Stimulated activated CD8-positive, alpha-beta memory T cell treated with anti-CD3 and anti-CD28 coated beads, Interleukin-4, amount 100 ng/mL, for 48 hours (primary cell): ENCODE measurements around the gene SLC7A6OS.
A peak's percentile ranks its signal among the peaks of the same experiment; 100 is the strongest.

Source experiments
- DNase-seq: peaks from one replicate; pipeline ENCODE4 v3.0.0-alpha.2; 2020

The SLC7A6OS gene

DNA sequence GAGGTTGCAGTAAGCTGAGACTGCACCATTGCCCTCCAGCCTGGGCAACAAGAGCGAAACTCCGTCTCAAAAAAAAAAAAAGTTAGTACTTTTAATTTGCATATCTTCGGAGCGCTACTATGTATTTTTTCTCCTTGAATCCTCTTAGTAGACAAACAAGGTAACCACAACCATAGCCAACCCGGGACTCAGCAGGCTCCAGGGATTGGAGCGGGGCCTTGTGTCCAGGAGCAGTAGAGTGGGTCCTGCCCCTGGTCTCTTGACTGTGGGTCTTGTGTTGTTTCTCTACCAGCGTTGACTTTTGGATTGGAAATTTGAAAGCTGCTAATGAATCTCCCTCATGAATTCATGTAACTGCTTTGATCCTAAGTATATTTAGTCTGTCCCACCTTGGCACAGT, 32.4 kb upstream of the SLC7A6OS start:
- DNase-seq, result no peak

DNA sequence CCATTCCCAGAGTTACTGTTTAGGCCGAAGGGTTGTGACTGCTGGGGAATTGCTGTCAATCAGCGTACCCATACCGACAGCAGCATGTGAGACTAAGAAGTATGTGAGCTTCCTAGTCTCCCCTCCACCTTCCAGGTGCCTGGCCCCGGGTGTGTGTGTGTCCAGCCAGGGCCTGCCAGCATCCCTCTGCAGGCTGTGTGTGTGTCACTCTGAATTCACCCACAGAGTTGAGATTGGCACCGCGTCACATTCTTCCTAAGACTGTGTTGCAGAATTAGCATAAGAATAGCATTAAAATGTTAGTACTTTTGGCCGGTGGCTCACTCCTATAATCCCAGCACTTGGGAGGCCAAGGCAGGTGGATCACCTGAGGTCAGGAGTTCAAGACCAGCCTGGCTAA, 31.9 kb upstream of the SLC7A6OS start:
- DNase-seq, result no peak

- no peak for DNase-seq
Observed at GRCh38 chr16:68339214-68339613, 28.5 kb upstream of the SLC7A6OS start.

GRCh38 chr16:68338326-68339119, 27.8 kb upstream of the SLC7A6OS start:
- no peak for DNase-seq

DNA sequence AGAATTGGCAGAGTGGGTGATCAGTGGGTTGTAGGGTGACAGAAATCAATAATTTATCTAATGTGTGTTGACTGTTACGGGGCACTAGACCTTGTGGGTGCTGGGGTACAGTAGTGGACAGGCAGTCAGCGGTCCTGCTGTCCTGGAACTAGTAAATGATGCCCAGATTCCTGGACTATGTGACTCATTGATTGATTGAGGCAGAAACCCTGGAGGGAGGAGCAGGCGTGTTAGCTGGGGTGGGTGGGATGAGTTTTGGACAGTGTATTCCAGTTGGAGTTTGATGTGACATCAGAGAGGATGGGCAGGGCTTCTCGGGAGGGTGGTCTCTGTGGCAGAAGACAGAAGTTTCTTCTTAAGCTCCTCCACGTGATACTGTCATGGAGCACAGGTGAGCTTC, 24.4 kb upstream of the SLC7A6OS start:
- no peak for DNase-seq

GRCh38 chr16:68332411-68333121, 21.8 kb upstream of the SLC7A6OS start:
- DNase-seq, result no peak

DNA sequence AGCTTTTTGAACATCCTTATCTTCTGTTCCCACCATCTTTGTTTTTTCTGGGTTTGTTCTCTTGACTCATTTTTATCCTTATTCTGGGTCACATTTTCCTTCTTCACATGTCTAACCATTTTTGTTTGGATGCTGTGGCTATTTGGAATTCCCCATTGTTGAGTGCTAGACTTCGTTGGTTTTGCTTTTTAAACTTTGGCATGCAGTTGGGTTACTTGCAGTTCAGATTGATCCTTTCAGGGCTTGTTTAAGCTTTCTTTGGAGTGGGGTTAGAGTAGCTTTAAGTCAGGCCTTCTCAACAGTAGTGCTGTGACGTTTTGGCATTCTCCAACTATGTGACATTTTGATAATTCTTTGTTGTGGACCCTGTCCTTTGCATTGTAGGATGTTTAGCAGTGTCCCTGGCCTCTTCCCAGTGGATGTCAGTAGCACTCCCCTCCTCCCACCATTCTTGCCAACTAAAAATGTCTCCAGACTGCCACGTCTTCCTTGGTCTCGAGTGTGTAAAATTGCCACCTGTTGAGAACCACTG, 21.2 kb upstream of the SLC7A6OS start:
- DNase-seq, result no peak

GRCh38 chr16:68328860-68329390, 18.2 kb upstream of the SLC7A6OS start:
- no peak for DNase-seq

GRCh38 chr16:68328151-68328859, 17.6 kb upstream of the SLC7A6OS start:
- DNase-seq, result peak; percentile 84

GRCh38 chr16:68324780-68325357, 14.1 kb upstream of the SLC7A6OS start:
- DNase-seq, result no peak

DNA sequence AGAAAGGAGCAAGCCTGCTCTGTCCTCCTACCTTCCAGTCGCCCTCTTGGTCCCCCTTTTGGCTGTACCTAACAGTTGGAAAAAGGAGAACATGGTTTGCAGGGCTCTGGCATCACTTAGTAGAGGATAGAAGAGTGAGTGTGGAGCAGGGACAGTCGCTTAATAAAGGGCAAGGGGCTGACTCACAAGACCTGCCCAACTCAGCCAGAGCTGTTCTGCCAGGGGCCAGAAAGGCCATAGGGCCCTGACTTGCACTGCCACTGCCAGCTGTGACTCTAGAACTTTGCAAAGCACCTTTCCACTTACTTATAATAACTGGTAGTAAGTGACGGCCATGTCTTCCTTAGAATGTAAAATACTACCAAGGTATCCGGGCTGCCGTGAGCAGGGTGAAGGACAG, 13.6 kb upstream of the SLC7A6OS start:
- DNase-seq, result no peak

GRCh38 chr16:68319185-68319908, 8.6 kb upstream of the SLC7A6OS start:
- peak; percentile 70 for DNase-seq

- DNase-seq, result no peak
Observed at GRCh38 chr16:68313116-68313515, 2.4 kb upstream of the SLC7A6OS start.

DNA sequence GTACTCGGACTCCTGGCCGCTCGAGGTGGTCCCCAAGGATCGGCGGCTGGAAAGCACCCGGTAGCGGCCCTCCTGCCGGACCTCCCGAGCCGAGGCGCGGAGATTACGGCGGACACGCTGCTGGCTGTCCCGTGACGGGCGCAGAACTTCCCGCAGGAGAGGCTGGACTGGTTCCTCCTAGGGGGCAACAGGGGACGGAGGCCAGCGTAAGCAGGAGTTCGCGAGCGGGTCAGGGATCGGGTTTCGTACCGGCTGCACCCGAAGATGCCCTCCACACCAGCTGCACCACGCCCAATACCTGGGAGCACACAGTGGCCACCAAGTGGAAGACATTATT, 341 bp downstream of the SLC7A6OS start:
- no peak for DNase-seq

- DNase-seq, result no peak
Observed at GRCh38 chr16:68309799-68310198, 947 bp downstream of the SLC7A6OS start.

- no peak for DNase-seq
Observed at GRCh38 chr16:68306633-68307032, 4.1 kb downstream of the SLC7A6OS start.

DNA sequence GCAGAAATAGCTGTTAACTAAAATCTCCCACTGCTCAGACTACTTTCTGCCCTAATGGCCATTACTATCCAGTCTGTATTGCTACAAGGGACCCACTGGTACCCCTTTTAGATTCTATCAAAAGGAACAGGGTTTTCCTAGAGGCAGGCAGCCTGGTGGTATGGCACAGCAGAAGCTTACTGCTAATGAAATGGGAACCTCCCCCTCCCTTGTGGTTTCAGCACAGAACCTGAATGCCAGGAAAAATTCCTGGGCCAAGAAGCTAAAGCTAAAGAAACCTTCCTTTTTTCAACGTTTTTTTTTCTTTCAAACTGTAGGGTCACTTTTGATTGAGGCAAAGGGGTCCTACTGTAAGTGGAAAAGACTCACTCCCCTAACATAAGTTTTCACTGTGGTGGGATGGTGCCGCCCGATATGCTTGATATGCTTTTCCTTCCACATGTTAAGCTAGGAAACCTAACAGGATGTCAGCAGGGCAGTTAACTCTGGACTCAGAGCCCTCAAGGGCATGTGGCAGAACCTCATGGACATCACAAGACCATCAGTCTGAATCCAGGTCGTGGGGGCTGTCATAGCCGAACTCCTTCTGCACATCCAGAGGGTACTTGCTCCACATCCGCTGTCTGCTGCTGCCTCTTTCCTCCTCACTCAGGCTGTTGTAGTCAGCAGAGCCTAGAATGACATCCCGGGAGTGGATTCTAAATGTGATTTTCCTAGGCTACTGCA, 9.8 kb downstream of the SLC7A6OS start:
- DNase-seq, result peak; percentile 16

GRCh38 chr16:68299571-68300453, 10.9 kb downstream of the SLC7A6OS start:
- no peak for DNase-seq

- no peak for DNase-seq
Observed at GRCh38 chr16:68298907-68299561, 11.7 kb downstream of the SLC7A6OS start.

DNA sequence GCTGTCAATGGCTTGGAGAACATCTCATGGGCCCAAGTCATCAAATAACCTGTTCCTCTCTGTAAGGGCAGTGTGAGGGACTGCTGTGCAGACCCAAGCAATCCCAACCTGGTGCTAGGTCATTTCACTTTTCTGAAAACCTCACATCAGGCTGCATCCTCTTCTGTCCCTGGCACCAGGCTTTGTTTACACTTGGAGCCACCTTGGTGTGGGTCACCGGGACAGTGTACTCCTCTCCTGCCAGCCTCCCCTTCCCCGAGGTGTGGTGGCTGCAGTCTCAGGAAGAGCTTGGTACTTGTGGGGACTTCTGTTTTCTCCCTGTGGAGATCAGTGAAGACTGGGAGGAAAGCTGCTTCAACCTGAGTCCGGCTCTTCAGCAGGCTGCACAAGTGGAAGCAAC, 12.4 kb downstream of the SLC7A6OS start:
- no peak for DNase-seq
